22Rv1 (cell line): ENCODE data around the gene RPS27L.
"Not testable (repeated sequence)": the region's sequence is repeated elsewhere in the genome, so short reads cannot be mapped to it uniquely, and the experiment has no call there.

Experiments
- CTCF ChIP-seq: fragments of 450-650 bp; IDR thresholded peaks from 2 replicates; pipeline ENCODE4 v1.5.1; 2017; ENCODE audit warnings: mild to moderate bottlenecking
- ZFX ChIP-seq: fragments of 450-650 bp; IDR thresholded peaks from 2 replicates; pipeline ENCODE4 v1.6.1; 2017; ENCODE audit warnings: antibody characterized with exemption, borderline replicate concordance

DNA sequence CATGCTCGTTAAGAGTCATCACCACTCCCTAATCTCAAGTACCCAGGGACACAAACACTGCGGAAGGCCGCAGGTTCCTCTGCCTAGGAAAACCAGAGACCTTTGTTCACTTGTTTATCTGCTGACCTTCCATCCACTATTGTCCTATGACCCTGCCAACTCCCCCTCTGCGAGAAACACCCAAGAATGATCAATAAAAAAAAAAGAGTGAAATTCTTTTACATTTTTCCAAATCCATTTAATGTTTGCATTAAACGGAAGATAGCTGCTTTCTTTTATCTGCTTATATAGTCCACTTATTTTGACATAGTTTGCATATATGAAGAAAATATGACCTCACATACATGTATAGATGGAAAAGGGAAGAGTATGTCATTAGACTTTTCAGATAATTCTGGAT is 57.7 kb downstream of the RPS27L start:
- TF ChIP-seq CTCF, ZFX: not testable (repeated sequence)
